Measurements from ENCODE around the gene ZNF516.

ZNF516 gene

DNA sequence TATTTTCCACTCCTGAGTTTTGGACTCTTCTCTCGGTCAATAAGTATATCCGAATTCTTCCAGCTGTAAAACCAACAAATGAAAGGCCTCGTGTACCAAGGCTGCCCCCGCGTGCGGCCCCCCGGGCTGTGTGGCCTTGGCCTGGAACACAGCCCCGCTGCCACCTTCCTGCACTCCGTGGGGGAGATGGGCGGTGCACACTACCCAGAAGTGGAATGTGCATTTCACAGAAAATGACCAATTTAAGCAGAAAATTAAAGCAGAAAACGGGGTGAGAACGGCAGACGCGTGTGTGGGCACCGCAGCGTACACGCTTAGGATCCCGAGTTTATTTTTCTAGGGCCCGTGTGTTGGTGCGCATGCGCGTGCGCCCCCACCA lies 34.4 kb upstream of the ZNF516 start:
- no peak for DNase-seq (ENCODE audit: low spot score)
- in situ Hi-C loops (cut with MboI; ENCODE audit: low pct_unique_long_range_greater_than_20kb, low sequenced_read_pairs, unreplicated experiment): no loop called here
- TF ChIP-seq, protein P1, sequence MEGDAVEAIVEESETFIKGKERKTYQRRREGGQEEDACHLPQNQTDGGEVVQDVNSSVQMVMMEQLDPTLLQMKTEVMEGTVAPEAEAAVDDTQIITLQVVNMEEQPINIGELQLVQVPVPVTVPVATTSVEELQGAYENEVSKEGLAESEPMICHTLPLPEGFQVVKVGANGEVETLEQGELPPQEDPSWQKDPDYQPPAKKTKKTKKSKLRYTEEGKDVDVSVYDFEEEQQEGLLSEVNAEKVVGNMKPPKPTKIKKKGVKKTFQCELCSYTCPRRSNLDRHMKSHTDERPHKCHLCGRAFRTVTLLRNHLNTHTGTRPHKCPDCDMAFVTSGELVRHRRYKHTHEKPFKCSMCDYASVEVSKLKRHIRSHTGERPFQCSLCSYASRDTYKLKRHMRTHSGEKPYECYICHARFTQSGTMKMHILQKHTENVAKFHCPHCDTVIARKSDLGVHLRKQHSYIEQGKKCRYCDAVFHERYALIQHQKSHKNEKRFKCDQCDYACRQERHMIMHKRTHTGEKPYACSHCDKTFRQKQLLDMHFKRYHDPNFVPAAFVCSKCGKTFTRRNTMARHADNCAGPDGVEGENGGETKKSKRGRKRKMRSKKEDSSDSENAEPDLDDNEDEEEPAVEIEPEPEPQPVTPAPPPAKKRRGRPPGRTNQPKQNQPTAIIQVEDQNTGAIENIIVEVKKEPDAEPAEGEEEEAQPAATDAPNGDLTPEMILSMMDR (IDR thresholded peaks at IDR 0.05; ENCODE audit: extremely low read depth, insufficient read depth, missing control alignments): no peak

DNA sequence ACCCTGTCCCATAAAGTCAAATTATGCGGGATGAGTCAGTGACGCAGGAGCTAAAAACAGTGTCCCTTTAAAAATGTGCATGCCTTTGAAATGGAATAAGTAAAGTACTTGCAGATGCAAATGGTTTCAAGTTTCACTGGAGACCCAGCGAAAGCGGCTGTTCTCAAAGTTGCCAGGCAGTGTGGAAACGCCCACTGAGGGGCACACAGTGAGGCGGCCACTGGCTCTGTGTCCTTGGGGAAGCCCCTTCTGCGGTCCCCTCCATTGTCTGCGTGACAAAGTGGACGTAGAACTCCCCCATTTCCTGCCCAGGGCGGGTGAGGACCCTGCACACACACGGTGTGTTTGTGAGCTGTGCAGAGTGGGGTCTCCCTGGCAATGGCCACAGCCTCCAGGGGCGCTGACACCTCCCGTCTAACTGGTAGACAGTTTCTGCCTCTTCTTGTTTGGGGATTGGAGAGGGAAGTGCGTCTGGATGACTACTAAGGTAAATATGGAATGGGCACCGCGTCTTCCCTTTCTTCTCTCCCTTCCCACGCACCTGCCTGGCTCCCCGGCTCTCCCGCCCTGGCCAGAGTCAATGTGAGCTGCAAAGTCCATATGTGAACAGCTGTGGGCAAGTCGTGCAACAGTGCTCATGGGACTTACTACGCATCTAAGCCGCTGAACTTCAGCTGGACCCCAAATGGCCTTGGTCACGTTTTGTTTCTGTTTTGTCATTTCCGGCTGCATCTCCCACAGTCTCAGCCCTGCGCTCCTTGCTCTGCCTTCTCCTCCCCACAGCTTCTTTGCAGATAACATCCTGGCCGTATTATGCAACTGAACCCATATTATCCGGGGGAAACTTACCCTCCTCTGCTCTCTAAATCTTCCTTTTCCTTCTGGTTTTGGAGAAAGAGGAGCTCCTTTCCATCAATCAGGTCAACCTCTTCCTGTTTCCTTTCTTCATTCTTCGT lies 33.7 kb upstream of the ZNF516 start:
- TF ChIP-seq, protein P1 (IDR thresholded peaks at IDR 0.05; ENCODE audit: extremely low read depth, insufficient read depth, missing control alignments): no peak
- no peak for DNase-seq (ENCODE audit: low spot score)
- in situ Hi-C loops (cut with MboI; ENCODE audit: low pct_unique_long_range_greater_than_20kb, low sequenced_read_pairs, unreplicated experiment): no loop called here

DNA sequence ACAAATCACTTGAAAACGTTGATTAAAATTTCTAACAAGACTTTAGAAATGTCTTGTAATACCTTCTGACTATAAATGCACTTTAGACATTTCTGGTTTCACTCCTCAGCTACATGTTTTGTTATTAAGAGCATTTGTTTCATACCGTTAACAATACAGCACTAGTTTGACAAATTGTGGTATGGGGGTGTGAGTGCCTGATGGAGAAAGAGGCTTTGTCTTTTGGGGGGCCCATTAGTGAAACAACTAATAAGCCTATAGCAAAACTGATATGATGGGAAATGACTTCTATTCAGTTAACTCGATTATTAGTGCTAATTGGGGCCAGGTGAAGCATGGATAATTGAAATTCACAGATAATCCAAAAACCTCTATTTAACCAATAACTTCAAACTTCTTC lies 30.9 kb upstream of the ZNF516 start:
- in situ Hi-C loops (cut with MboI; ENCODE audit: low pct_unique_long_range_greater_than_20kb, low sequenced_read_pairs, unreplicated experiment): no loop called here
- DNase-seq (ENCODE audit: low spot score): no peak
- TF ChIP-seq, protein P1 (IDR thresholded peaks at IDR 0.05; ENCODE audit: extremely low read depth, insufficient read depth, missing control alignments): no peak

DNA sequence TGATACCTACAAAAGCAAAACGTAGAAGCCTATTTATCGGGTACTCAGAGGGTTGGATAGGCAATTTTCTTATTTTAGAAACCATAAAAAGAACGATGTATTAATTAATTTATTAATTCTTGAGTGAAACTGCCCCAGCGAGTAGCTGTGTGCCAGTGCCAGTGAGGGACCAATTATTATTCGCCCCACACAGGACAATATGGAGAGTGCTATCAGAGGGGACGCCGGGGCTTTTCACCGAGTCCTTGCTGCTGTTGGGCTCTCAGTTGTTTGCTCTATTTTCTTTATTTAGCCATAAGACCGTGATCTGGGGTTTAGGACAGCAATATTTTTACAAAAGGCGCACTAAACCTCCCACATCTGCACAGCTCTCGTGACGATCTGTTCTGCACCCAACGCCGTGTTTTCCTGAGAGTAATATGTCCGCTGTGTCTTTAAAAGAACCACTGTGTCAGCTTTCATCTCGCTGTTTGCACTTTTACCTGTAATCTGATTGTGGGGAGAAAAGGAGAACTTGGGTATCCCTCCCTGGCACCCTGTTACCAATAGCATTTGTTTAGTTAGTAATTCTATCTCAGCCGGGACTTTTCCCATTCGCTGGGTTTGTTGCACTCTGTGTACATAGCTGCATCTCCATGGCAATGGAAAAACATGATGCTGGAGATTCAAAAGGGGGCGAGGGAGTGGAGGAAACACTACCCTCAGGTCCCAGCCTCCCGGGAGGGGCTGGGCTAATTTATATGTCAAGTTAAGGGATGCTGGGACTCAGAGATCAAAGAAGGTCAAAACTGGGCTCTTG lies 30.1 kb upstream of the ZNF516 start:
- TF ChIP-seq, protein P1 (IDR thresholded peaks at IDR 0.05; ENCODE audit: extremely low read depth, insufficient read depth, missing control alignments): no peak
- DNase-seq (ENCODE audit: low spot score): no peak
- in situ Hi-C loops (cut with MboI; ENCODE audit: low pct_unique_long_range_greater_than_20kb, low sequenced_read_pairs, unreplicated experiment): no loop called here

DNA sequence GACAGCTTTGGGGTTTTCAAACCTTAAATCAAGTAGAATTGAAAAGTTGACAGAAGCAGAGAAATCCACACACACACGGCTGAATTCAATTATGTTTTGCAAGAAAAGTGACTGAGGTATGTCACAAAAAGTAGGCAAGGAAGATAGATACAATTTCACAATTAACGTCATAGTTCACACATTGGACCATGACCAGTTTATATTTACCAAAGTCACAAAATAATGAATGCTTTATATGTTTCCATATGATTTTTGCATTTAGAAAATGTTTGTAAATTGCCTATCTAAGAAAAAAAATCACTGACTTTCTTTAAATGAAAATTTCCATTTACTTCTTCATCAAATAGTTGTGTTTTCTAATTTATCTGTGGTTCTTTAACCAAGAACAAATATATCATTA lies 29.4 kb upstream of the ZNF516 start:
- in situ Hi-C loops (cut with MboI; ENCODE audit: low pct_unique_long_range_greater_than_20kb, low sequenced_read_pairs, unreplicated experiment): no loop called here
- TF ChIP-seq, protein P1 (IDR thresholded peaks at IDR 0.05; ENCODE audit: extremely low read depth, insufficient read depth, missing control alignments): no peak

DNA sequence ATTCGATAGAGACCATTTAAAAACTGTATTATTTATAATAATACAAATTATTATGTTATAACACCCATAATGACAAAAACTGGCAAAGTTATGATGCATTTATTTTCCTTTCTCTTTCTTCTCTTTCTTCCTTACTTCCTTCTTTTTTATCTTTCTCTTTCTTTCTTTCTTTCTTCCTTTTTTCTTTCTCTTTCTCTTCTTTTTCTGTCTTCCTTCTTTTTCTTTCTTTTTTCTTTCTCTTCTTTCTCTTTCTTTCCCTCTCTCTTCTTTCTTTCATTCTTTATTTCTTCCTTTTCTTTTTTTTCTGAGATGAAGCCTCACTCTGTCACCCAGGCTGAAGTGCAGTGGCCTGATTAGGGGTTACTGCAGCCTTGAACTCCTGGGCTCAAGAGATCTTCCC lies 27.5 kb upstream of the ZNF516 start:
- TF ChIP-seq, protein P1 (IDR thresholded peaks at IDR 0.05; ENCODE audit: extremely low read depth, insufficient read depth, missing control alignments): no peak
- DNase-seq (ENCODE audit: low spot score): no peak
- in situ Hi-C loops (cut with MboI; ENCODE audit: low pct_unique_long_range_greater_than_20kb, low sequenced_read_pairs, unreplicated experiment): no loop called here

More for the DNA sequence above, 29.4 kb upstream of the ZNF516 start:
- DNase-seq (ENCODE audit: low spot score): no peak

Measured in GM13977 (cell line).